GM12878 (cell line): ENCODE data around the gene PARP16. TPM values are rescaled to one million over a fixed set of nuclear protein-coding genes. Genes with fewer than 3 reads are reported as not detected.

Source experiments
- ATF7 ChIP-seq: fragments of 450-650 bp; IDR thresholded peaks from 2 replicates; pipeline ENCODE4 v1.6.1; 2016; ENCODE audit warnings: low read depth, mild to moderate bottlenecking
- BHLHE40 ChIP-seq, 2 experiments: fragments of 450-650 bp in 1 of 2; IDR thresholded peaks; 2 replicates each; pipeline ENCODE4 v1.6.1; 2011 to 2017; ENCODE audit warnings: low read depth in 2 of 2, borderline replicate concordance in 1 of 2, improper control_type of control experiment in 1 of 2, low read length in 1 of 2, mild to moderate bottlenecking in 1 of 2
- EED ChIP-seq: sonication (generic); IDR thresholded peaks from 2 replicates; pipeline ENCODE4 v1.6.1; 2016; ENCODE audit warnings: antibody characterized with exemption, low read depth
- HSF1 ChIP-seq: fragments of 150-350 bp; IDR thresholded peaks from 2 replicates; pipeline ENCODE4 v1.6.1; 2014; ENCODE audit warnings: mild to moderate bottlenecking, low read depth, low read length
- IKZF1 ChIP-seq: fragments of 450-650 bp; conservative IDR thresholded peaks from 2 replicates; pipeline ENCODE4 v1.6.1; 2017; ENCODE audit warnings: antibody characterized with exemption, mild to moderate bottlenecking
- JUNB ChIP-seq: IDR thresholded peaks from 2 replicates; pipeline ENCODE4 v1.6.1; 2016; ENCODE audit warnings: antibody characterized with exemption, mild to moderate bottlenecking
- LARP7 ChIP-seq: fragments of 450-650 bp; IDR thresholded peaks from 2 replicates; pipeline ENCODE4 v1.6.1; 2017; ENCODE audit warnings: mild to moderate bottlenecking
- MLLT1 ChIP-seq: fragments of 450-650 bp; IDR thresholded peaks from 2 replicates; pipeline ENCODE4 v1.6.1; 2016; ENCODE audit warnings: mild to moderate bottlenecking
- MYC ChIP-seq: IDR thresholded peaks from 2 replicates; pipeline ENCODE4 v1.6.1; 2011; ENCODE audit warnings: mild to moderate bottlenecking, low read length, moderate library complexity, inconsistent platforms; ENCODE audit not compliant: insufficient read depth, insufficient replicate concordance, insufficient read length, severe bottlenecking
- PBX3 ChIP-seq: IDR thresholded peaks from 2 replicates; pipeline ENCODE4 v1.6.1; 2011; ENCODE audit warnings: mild to moderate bottlenecking, low read depth, low read length, moderate library complexity; ENCODE audit not compliant: insufficient replicate concordance
- PML ChIP-seq: IDR thresholded peaks from 2 replicates; pipeline ENCODE4 v1.6.1; 2012; ENCODE audit warnings: low read length, inconsistent platforms
- ZBTB4 ChIP-seq: fragments of 450-650 bp; formaldehyde crosslinking; IDR thresholded peaks from 2 replicates; pipeline ENCODE4 v1.4.0; 2022; ENCODE audit warnings: mild to moderate bottlenecking, moderate library complexity
- ZNF207 ChIP-seq: fragments of 450-650 bp; IDR thresholded peaks from 2 replicates; pipeline ENCODE4 v1.6.1; 2014; ENCODE audit warnings: antibody characterized with exemption, mild to moderate bottlenecking, borderline replicate concordance
- polyA plus RNA-seq, 11 experiments: library from polyadenylated mRNA; depleted of rRNA in 4 of 11; unstranded in 6 of 11; stranded (reverse) in 5 of 11; fragments of >200 nt; fragmentation: Nextera tagmentation in 4 of 11; fragmentation: Illumina TruSeq in 1 of 11; extraction: Ambion mirVana in 4 of 11; extraction: Trizol in 1 of 11; gene quantifications; 1 replicate in 1 of 11; 2 replicates in 10 of 11; pipeline versions ENCODE4 v1.2.1 to v1.2.3, GENCODE V29; 2011 to 2016; ENCODE audit warnings: inconsistent platforms in 2 of 11, missing spikeins in 2 of 11, low read depth in 1 of 11
- total RNA-seq, 4 experiments: library from RNA; depleted of rRNA in 3 of 4; stranded (reverse); fragments of >200 nt in 3 of 4; fragmentation: Illumina TruSeq in 1 of 4; extraction: Trizol in 1 of 4; gene quantifications; 2 replicates each; pipeline versions ENCODE4 v1.2.1 to v1.2.3, GENCODE V29; 2013 to 2021

PARP16 gene
- total and polyA plus RNA-seq, 10 of the 15 experiments (the other 5 are each of a cell fraction or from before 2014, with no cell fraction given): 4.9 to 15.7 (median 9.9) TPM

- TF ChIP-seq EED: peak; percentile 74
- peak; percentile 86 for TF ChIP-seq MLLT1
- no peak for TF ChIP-seq LARP7
- TF ChIP-seq ATF7: peak; percentile 72
- TF ChIP-seq PBX3: no peak
- no peak for TF ChIP-seq HSF1
- peak in 1 of 2 experiments; percentile 51; a peak in 1 of 4 replicates for TF ChIP-seq BHLHE40 (IDR thresholded peaks at IDR 0.05; ENCODE audit: borderline replicate concordance in 1 of 2, low read depth in 2 of 2, low read length in 1 of 2)
- no peak for TF ChIP-seq ZNF207
- peak; percentile 28; the same call in 1 of the 2 replicates for TF ChIP-seq JUNB
- peak; percentile 59 for TF ChIP-seq IKZF1
- TF ChIP-seq ZBTB4 (CRISPR knock-in tag): no peak
- TF ChIP-seq MYC: no peak
- TF ChIP-seq PML: no peak
- TF ChIP-seq, all 136 proteins: peak for 15
Measured at GRCh38 chr15:65249641-65250040, 37.0 kb downstream of the PARP16 start (continued).
